Raji (cell line): Measurements from ENCODE around the gene TMEM212.

ENCODE experiments used
- POLR2A ChIP-seq: IDR thresholded peaks from 2 replicates; pipeline ENCODE4 v1.6.1; 2011; ENCODE audit warnings: low read depth, low read length, control low read depth; ENCODE audit not compliant: insufficient read depth

TMEM212 gene

GRCh38 chr3:171809861-171810628 lies 33.1 kb upstream of the TMEM212 start, which contains the start of gene PLD1:
TSS of gene PLD1 (minus strand) at chr3:171810483. CDS start at chr3:171738051, 72,432 bp downstream.
- no peak for TF ChIP-seq POLR2A

GRCh38 chr3:171810629-171811294 lies 32.4 kb upstream of the TMEM212 start:
- TF ChIP-seq POLR2A = no peak

GRCh38 chr3:171811295-171811912 lies 31.7 kb upstream of the TMEM212 start:
- TF ChIP-seq POLR2A = no peak

GRCh38 chr3:171811913-171812335 lies 31.2 kb upstream of the TMEM212 start:
- no peak for TF ChIP-seq POLR2A

GRCh38 chr3:171812811-171813210 lies 30.3 kb upstream of the TMEM212 start:
- no peak for TF ChIP-seq POLR2A

- TF ChIP-seq POLR2A = no peak
Measured at GRCh38 chr3:171813278-171813896, 29.8 kb upstream of the TMEM212 start.

GRCh38 chr3:171813897-171814460 lies 29.2 kb upstream of the TMEM212 start:
- no peak for TF ChIP-seq POLR2A

- no peak for TF ChIP-seq POLR2A
Measured at GRCh38 chr3:171815973-171816595, 27.1 kb upstream of the TMEM212 start.

GRCh38 chr3:171817074-171817800 lies 25.9 kb upstream of the TMEM212 start:
- TF ChIP-seq POLR2A = no peak

- no peak for TF ChIP-seq POLR2A
Measured at GRCh38 chr3:171821044-171821443, 22.1 kb upstream of the TMEM212 start.

GRCh38 chr3:171821778-171822358 lies 21.3 kb upstream of the TMEM212 start:
- TF ChIP-seq POLR2A = no peak

- no peak for TF ChIP-seq POLR2A
Measured at GRCh38 chr3:171822431-171823106, 20.6 kb upstream of the TMEM212 start.

- TF ChIP-seq POLR2A = no peak
Measured at GRCh38 chr3:171824116-171824515, 19.0 kb upstream of the TMEM212 start.
